K562 (cell line): ENCODE results near the gene ILK. TPM values are rescaled to one million over a fixed set of nuclear protein-coding genes. Genes with fewer than 3 reads are reported as not detected.

ENCODE experiments used
- ATAC-seq: fragments of 200-7000 bp; cut with Tn5 transposase; 3 replicates; pipeline ENCODE4 v1.9.1; 2020; ENCODE audit warnings: moderate library complexity
- BruUV-seq: library from RNA; stranded (reverse); fragments of 400-500 nt; replicated peaks from 2 replicates; lab custom pipeline; 2021; lab: Mats Ljungman, UMichigan
- CTCF ChIA-PET: fragments of 300-600 bp; formaldehyde crosslinking; extraction: SDS; loops from one replicate; lab custom pipeline; 2021; ENCODE audit warnings: low intra/inter-chr PET ratio; lab: Yijun Ruan, JAX
- POLR2A ChIA-PET: fragments of 300-600, 350-650 bp; sonication (Branson Sonifier 250); formaldehyde crosslinking; extraction: SDS; loops from one replicate; lab custom pipeline; 2021; ENCODE audit warnings: antibody characterized with exemption, inconsistent platforms; lab: Yijun Ruan, JAX
- DNase-seq, 4 experiments: peaks; one replicate each; pipeline versions ENCODE4 v3.0.0 to v3.0.0-alpha.2; 2011 to 2018; ENCODE audit warnings: low spot score in 3 of 4, mixed read lengths in 3 of 4; ENCODE audit errors: extremely low read depth in 1 of 4
- FAIRE-seq: peaks from 2 replicates; lab custom pipeline; 2011; peaks lifted over from hg19 to GRCh38; lab: Jason Lieb, UNC
- H2AFZ ChIP-seq: 2 replicates; pipeline ENCODE4 v1.6.0; 2011; ENCODE audit warnings: low read depth, low read length, control low read depth, inconsistent platforms
- H3K27ac ChIP-seq: fragments of 200-600 bp; 3 replicates; pipeline ENCODE4 v1.8.0; 2011; ENCODE audit warnings: low read depth, mild to moderate bottlenecking, control low read depth, inconsistent platforms, low read length, moderate library complexity, mixed read lengths; ENCODE audit errors: extremely low read depth
- H3K27me3 ChIP-seq, 2 experiments: fragments of 300-600 bp in 1 of 2; 2 replicates in 1 of 2; 3 replicates in 1 of 2; pipeline versions ENCODE4 v1.6.0 to v1.8.0; 2011; ENCODE audit warnings: inconsistent platforms in 2 of 2, low read length in 2 of 2, mild to moderate bottlenecking in 1 of 2, mixed read lengths in 1 of 2, moderate library complexity in 1 of 2; ENCODE audit not compliant: control insufficient read depth in 2 of 2, insufficient read depth in 2 of 2
- H3K36me3 ChIP-seq: fragments of 300-600 bp; 3 replicates; pipeline ENCODE4 v1.8.0; 2011; ENCODE audit warnings: mild to moderate bottlenecking, low read length, inconsistent platforms; ENCODE audit not compliant: control insufficient read depth, insufficient read depth
- H3K4me1 ChIP-seq, 2 experiments: fragments of 200-600 bp in 1 of 2; replicated peaks in 1 of 2; 2 replicates in 1 of 2; 3 replicates in 1 of 2; pipeline versions ENCODE4 v1.5.1 to v1.8.0; 2011; ENCODE audit warnings: inconsistent platforms in 2 of 2, low read length in 2 of 2, mild to moderate bottlenecking in 1 of 2, mixed read lengths in 1 of 2, moderate library complexity in 1 of 2; ENCODE audit not compliant: control insufficient read depth in 2 of 2, insufficient read depth in 2 of 2
- H3K4me2 ChIP-seq: 2 replicates; pipeline ENCODE4 v1.6.1; 2011; ENCODE audit warnings: low read length, control low read depth, inconsistent platforms, mixed read lengths; ENCODE audit not compliant: insufficient read depth
- H3K4me3 ChIP-seq: fragments of 200-600 bp; sonication (generic), shearing (Covaris generic); 2 replicates; pipeline ENCODE4 v1.5.1; 2016; ENCODE audit warnings: control low read depth, inconsistent platforms
- H3K79me2 ChIP-seq: fragments of 200-600 bp; 3 replicates; pipeline ENCODE4 v1.8.0; 2011; ENCODE audit warnings: low read length, inconsistent platforms; ENCODE audit not compliant: control insufficient read depth, insufficient read depth
- H3K9ac ChIP-seq, 2 experiments: 2 replicates each; pipeline versions ENCODE4 v1.6.0 to v1.6.1; 2011; ENCODE audit warnings: low read depth in 2 of 2, low read length in 2 of 2, control low read depth in 1 of 2, inconsistent platforms in 1 of 2, mild to moderate bottlenecking in 1 of 2, mixed read lengths in 1 of 2; ENCODE audit not compliant: insufficient read depth in 1 of 2
- H3K9me1 ChIP-seq: one replicate; pipeline ENCODE4 v1.6.0; 2011; ENCODE audit warnings: inconsistent platforms, mild to moderate bottlenecking, low read length, moderate library complexity; ENCODE audit not compliant: control insufficient read depth, insufficient read depth
- H3K9me3 ChIP-seq: replicated peaks from 2 replicates; pipeline ENCODE4 v1.5.1; 2011; ENCODE audit warnings: low read depth, low read length, inconsistent platforms; ENCODE audit not compliant: control insufficient read depth, insufficient read depth
- H4K20me1 ChIP-seq: replicated peaks from 2 replicates; pipeline ENCODE4 v1.6.1; 2011; ENCODE audit warnings: low read length, inconsistent platforms, mixed read lengths; ENCODE audit not compliant: control insufficient read depth, insufficient read depth
- CHD4 ChIP-seq: fragments of 200-600 bp; sonication (generic); IDR thresholded peaks from 3 replicates; pipeline ENCODE4 v1.6.1; 2012; ENCODE audit warnings: low read depth, mild to moderate bottlenecking, mixed read lengths, low read length, inconsistent platforms; ENCODE audit not compliant: insufficient read depth, insufficient replicate concordance, poor library complexity, severe bottlenecking
- FOXP1 ChIP-seq: sonication (generic); formaldehyde crosslinking; IDR thresholded peaks from 2 replicates; pipeline ENCODE4 v1.8.0; 2022; ENCODE audit warnings: mild to moderate bottlenecking, missing genetic modification reagents
- GTF2E2 ChIP-seq: fragments of 200-800 bp; sonication (Bioruptor generic); IDR thresholded peaks from 2 replicates; pipeline ENCODE4 v1.6.1; 2016; ENCODE audit warnings: missing genetic modification characterization, missing compliant biosample characterization
- PYGO2 ChIP-seq: fragments of 450-650 bp; IDR thresholded peaks from 2 replicates; pipeline ENCODE4 v1.6.1; 2016; ENCODE audit warnings: mild to moderate bottlenecking, missing genetic modification characterization, moderate library complexity, missing compliant biosample characterization
- RAD21 ChIP-seq, 2 experiments: fragments of 250-450 bp in 1 of 2; fragments of 450-650 bp in 1 of 2; sonication (Bioruptor Pico) in 1 of 2; formaldehyde crosslinking in 1 of 2; IDR thresholded peaks in 1 of 2; conservative IDR thresholded peaks in 1 of 2; 2 replicates each; pipeline versions ENCODE4 v1.4.0 to v1.8.0; 2020 to 2022; ENCODE audit warnings: mild to moderate bottlenecking in 2 of 2, moderate library complexity in 1 of 2
- THAP12 ChIP-seq: fragments of 250-450 bp; sonication (Bioruptor Pico); IDR thresholded peaks from 2 replicates; pipeline ENCODE4 v1.9.0; 2021; ENCODE audit warnings: mild to moderate bottlenecking, inconsistent platforms
- ZNF224 ChIP-seq: sonication (generic); formaldehyde crosslinking; IDR thresholded peaks from 2 replicates; pipeline ENCODE4 v1.8.0; 2022; ENCODE audit warnings: mild to moderate bottlenecking, missing genetic modification reagents
- WGBS: fragments of 100-300 bp; shearing (Covaris generic); methylation state at CpG from one replicate; pipeline ENCODE4 v1.1.6; 2016; ENCODE audit warnings: low coverage, mixed read lengths; ENCODE audit not compliant: insufficient coverage; ENCODE audit errors: missing lambda C conversion rate; 5-methylcytosine and 5-hydroxymethylcytosine counted together
- in situ Hi-C: fragments of 300-500 bp; cut with MboI; formaldehyde crosslinking; loops from 4 replicates; pipeline ENCODE4 v1.15.0; 2018; ENCODE audit warnings: inconsistent platforms, mixed read lengths
- intact Hi-C: fragments of 100-400 bp; cut with micrococcal nuclease; formaldehyde crosslinking; loops from 2 replicates; pipeline ENCODE4 v1.14.2; 2022
- polyA plus RNA-seq, 8 experiments: library from polyadenylated mRNA; depleted of rRNA in 4 of 8; stranded (reverse) in 5 of 8; unstranded in 3 of 8; fragments of >200 nt; fragmentation: Nextera tagmentation in 2 of 8; fragmentation: Illumina TruSeq in 1 of 8; extraction: Ambion mirVana in 2 of 8; extraction: Trizol in 1 of 8; gene quantifications; 2 replicates each; pipeline versions ENCODE4 v1.2.1 to v1.2.3, GENCODE V29; 2011 to 2014; ENCODE audit warnings: inconsistent platforms in 1 of 8, missing spikeins in 1 of 8
- total RNA-seq, 7 experiments: library from RNA; depleted of rRNA in 6 of 7; stranded (reverse); fragments of >200 nt in 6 of 7; fragmentation: Illumina TruSeq in 2 of 7; extraction: Trizol in 2 of 7; gene quantifications; 2 replicates each; pipeline versions ENCODE4 v1.2.1 to v1.2.3, GENCODE V29; 2011 to 2021; ENCODE audit warnings: low replicate concordance in 1 of 7
- TF ChIP-seq, protein P1 (sequence below): fragments of 450-650 bp; formaldehyde crosslinking; IDR thresholded peaks from 2 replicates; pipeline ENCODE4 v1.4.0; 2022; ENCODE audit warnings: missing genetic modification characterization

The ILK gene
- total and polyA plus RNA-seq, 9 of the 15 experiments (the other 6 are each of a cell fraction or from before 2014, with no cell fraction given): 43.3 to 95.9 (median 58.9) TPM

DNA sequence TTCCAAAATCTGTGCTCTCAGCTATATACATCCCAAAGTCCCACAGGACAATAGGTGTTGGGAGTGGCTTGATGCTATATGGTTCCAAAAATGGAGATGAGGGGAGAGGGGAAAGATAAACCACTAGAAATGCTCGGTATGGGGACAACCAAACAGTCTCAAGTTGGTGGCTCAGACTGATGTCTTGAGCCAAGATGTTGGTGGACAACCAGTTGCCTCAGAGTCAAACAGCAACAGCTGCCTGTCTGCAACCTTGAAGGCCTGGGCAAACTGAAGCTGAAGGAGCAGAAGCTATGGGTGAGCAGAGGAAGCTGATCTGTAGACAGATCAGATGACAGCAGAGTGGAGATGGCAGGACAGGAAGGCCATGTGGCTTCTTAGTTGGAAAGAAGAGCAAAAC lies 4.1 kb upstream of the ILK start:
- CTCF ChIA-PET: no interaction called here

More for the DNA sequence above, 4.1 kb upstream of the ILK start:
- H3K27ac ChIP-seq: no peak overlapping the region
- H3K4me3 ChIP-seq: no peak overlapping the region
- no peak for FAIRE-seq
- H3K4me2 ChIP-seq: no peak overlapping the region
- TF ChIP-seq GTF2E2 (tag) (no peak), PYGO2 (tag) (no peak), FOXP1 (CRISPR knock-in tag) (no peak), RAD21 (CRISPR knock-in tag; conservative IDR thresholded peaks at IDR 0.05 in 1 of 2, IDR thresholded peaks at IDR 0.05 in 1 of 2) (no peak), THAP12 (CRISPR knock-in tag) (no peak), CHD4 (no peak), ZNF224 (CRISPR knock-in tag) (no peak)
- TF ChIP-seq, protein P1, sequence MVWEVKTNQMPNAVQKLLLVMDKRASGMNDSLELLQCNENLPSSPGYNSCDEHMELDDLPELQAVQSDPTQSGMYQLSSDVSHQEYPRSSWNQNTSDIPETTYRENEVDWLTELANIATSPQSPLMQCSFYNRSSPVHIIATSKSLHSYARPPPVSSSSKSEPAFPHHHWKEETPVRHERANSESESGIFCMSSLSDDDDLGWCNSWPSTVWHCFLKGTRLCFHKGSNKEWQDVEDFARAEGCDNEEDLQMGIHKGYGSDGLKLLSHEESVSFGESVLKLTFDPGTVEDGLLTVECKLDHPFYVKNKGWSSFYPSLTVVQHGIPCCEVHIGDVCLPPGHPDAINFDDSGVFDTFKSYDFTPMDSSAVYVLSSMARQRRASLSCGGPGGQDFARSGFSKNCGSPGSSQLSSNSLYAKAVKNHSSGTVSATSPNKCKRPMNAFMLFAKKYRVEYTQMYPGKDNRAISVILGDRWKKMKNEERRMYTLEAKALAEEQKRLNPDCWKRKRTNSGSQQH (CRISPR knock-in tag): no peak
- TF ChIP-seq, all 486 proteins: peak for 0
- ATAC-seq: no peak
- WGBS: 79% methylated on average over 1 of the region's 1 CpG
- Histone ChIP-seq H3K9me3 (no peaks in the 10 kb centered on the region), H4K20me1 (no peaks in the 10 kb centered on the region), H3K4me1 (peaks cover 14 to 18% of the 10 kb centered on the region in 2 experiments; a peak in 4 of 5 replicates), H3K36me3 (peaks cover 76% of the 10 kb centered on the region), H3K9me1 (peaks cover 10% of the 10 kb centered on the region), H3K79me2 (peaks cover 61% of the 10 kb centered on the region), H3K27me3 (no peaks in the 10 kb centered on the region), H3K9ac (no peak overlapping the region; a peak in 1 of 4 replicates), H2AFZ (no peak overlapping the region)
- in situ Hi-C loops: no loop called here
- POLR2A ChIA-PET: interaction anchor here (1.2 to 2.1 kb wide), 3 partner anchors 18 to 38 kb away, joined by 3 to 6 read pairs (median 6); partner anchors contain the start of gene TPP1
- no peak for DNase-seq
- no TSS peak for BruUV-seq
- intact Hi-C loops: no loop called here
